HepG2 (cell line): Measurements from ENCODE around the gene GRHL1. TPM values are rescaled to one million over a fixed set of nuclear protein-coding genes. Genes with fewer than 3 reads are reported as not detected.
A peak's percentile ranks its signal among the peaks of the same experiment; 100 is the strongest.

Source experiments
- ARNT ChIP-seq: fragments of 450-650 bp; IDR thresholded peaks from 2 replicates; pipeline ENCODE4 v1.6.1; 2017
- ATAD3A ChIP-seq: sonication (generic); formaldehyde crosslinking; IDR thresholded peaks from 2 replicates; pipeline ENCODE4 v1.4.0; 2020; ENCODE audit warnings: missing genetic modification reagents
- BRCA1 ChIP-seq: sonication (generic); formaldehyde crosslinking; IDR thresholded peaks from 2 replicates; pipeline ENCODE4 v1.4.0; 2020; ENCODE audit warnings: missing genetic modification reagents
- CCAR2 ChIP-seq: fragments of 200-400 bp; formaldehyde crosslinking; optimal IDR thresholded peaks from 2 replicates; pipeline ENCODE3; 2018; ENCODE audit warnings: low read depth, mild to moderate bottlenecking, low read length, moderate library complexity
- CENPX ChIP-seq: sonication (generic); formaldehyde crosslinking; IDR thresholded peaks from 2 replicates; pipeline ENCODE4 v1.9.0; 2021; ENCODE audit warnings: mild to moderate bottlenecking, missing genetic modification reagents, moderate library complexity
- FOXP1 ChIP-seq, 2 experiments: fragments of 450-650 bp in 1 of 2; IDR thresholded peaks; 2 replicates each; pipeline ENCODE4 v1.6.1; 2017 to 2018; ENCODE audit warnings: antibody characterized with exemption in 1 of 2
- LRRFIP1 ChIP-seq: sonication (generic); formaldehyde crosslinking; conservative IDR thresholded peaks from 2 replicates; pipeline ENCODE4 v1.4.0; 2020; ENCODE audit warnings: missing genetic modification reagents
- MIER3 ChIP-seq: IDR thresholded peaks from 2 replicates; pipeline ENCODE4 v1.6.1; 2016; ENCODE audit warnings: missing compliant biosample characterization, borderline replicate concordance
- NRL ChIP-seq: sonication (generic); formaldehyde crosslinking; IDR thresholded peaks from 2 replicates; pipeline ENCODE4 v1.5.0; 2020; ENCODE audit warnings: missing genetic modification reagents, mild to moderate bottlenecking, moderate library complexity, borderline replicate concordance
- PRDM15 ChIP-seq: sonication (generic); formaldehyde crosslinking; IDR thresholded peaks from 2 replicates; pipeline ENCODE4 v1.4.0; 2020; ENCODE audit warnings: missing genetic modification reagents
- RFX3 ChIP-seq: IDR thresholded peaks from 2 replicates; pipeline ENCODE4 v1.6.1; 2016; ENCODE audit warnings: missing biosample characterization, missing genetic modification reagents
- SALL1 ChIP-seq: sonication (generic); formaldehyde crosslinking; IDR thresholded peaks from 2 replicates; pipeline ENCODE4 v1.8.0; 2022; ENCODE audit warnings: mild to moderate bottlenecking, missing genetic modification reagents
- SMC3 ChIP-seq: IDR thresholded peaks from 2 replicates; pipeline ENCODE4 v1.6.1; 2011; ENCODE audit warnings: low read length, improper control_type of control experiment
- SMYD3 ChIP-seq: sonication (generic); formaldehyde crosslinking; IDR thresholded peaks from 2 replicates; pipeline ENCODE4 v1.8.1; 2023; ENCODE audit warnings: mild to moderate bottlenecking, missing genetic modification reagents
- SP4 ChIP-seq: sonication (generic); formaldehyde crosslinking; IDR thresholded peaks from 2 replicates; pipeline ENCODE4 v1.8.1; 2023; ENCODE audit warnings: mild to moderate bottlenecking, missing genetic modification reagents
- STAT5B ChIP-seq: sonication (generic); formaldehyde crosslinking; IDR thresholded peaks from 2 replicates; pipeline ENCODE4 v1.4.0; 2020; ENCODE audit warnings: missing genetic modification reagents
- ZNF18 ChIP-seq: sonication (generic); formaldehyde crosslinking; IDR thresholded peaks from 2 replicates; pipeline ENCODE4 v1.8.0; 2022; ENCODE audit warnings: mild to moderate bottlenecking, missing genetic modification reagents; ENCODE audit not compliant: insufficient replicate concordance
- ZNF329 ChIP-seq: sonication (generic); formaldehyde crosslinking; IDR thresholded peaks from 2 replicates; pipeline ENCODE4 v1.9.0; 2021; ENCODE audit warnings: low read depth, mild to moderate bottlenecking, missing genetic modification reagents
- ZNF335 ChIP-seq: sonication (generic); formaldehyde crosslinking; IDR thresholded peaks from 2 replicates; pipeline ENCODE4 v1.4.0; 2020; ENCODE audit warnings: missing genetic modification reagents
- ZNF414 ChIP-seq: sonication (generic); formaldehyde crosslinking; IDR thresholded peaks from 2 replicates; pipeline ENCODE4 v1.5.0; 2020; ENCODE audit warnings: missing genetic modification reagents
- ZNF619 ChIP-seq: sonication (generic); formaldehyde crosslinking; IDR thresholded peaks from 2 replicates; pipeline ENCODE4 v1.4.0; 2020; ENCODE audit warnings: mild to moderate bottlenecking, missing genetic modification reagents
- ZNF749 ChIP-seq: sonication (generic); formaldehyde crosslinking; IDR thresholded peaks from 2 replicates; pipeline ENCODE4 v1.8.0; 2022; ENCODE audit warnings: mild to moderate bottlenecking, missing genetic modification reagents, moderate library complexity, borderline replicate concordance
- ZNF780A ChIP-seq: sonication (generic); formaldehyde crosslinking; IDR thresholded peaks from 2 replicates; pipeline ENCODE4 v1.8.0; 2022; ENCODE audit warnings: mild to moderate bottlenecking, missing genetic modification reagents, moderate library complexity
- polyA plus RNA-seq, 8 experiments: library from polyadenylated mRNA; depleted of rRNA in 3 of 8; stranded (reverse) in 7 of 8; unstranded in 1 of 8; fragments of >200 nt; fragmentation: Illumina TruSeq in 4 of 8; extraction: Trizol in 4 of 8; gene quantifications; 2 replicates each; pipeline versions ENCODE4 v1.2.1 to v1.2.3, GENCODE V29; 2011 to 2016; ENCODE audit warnings: low read depth in 4 of 8, missing spikeins in 1 of 8, mixed read lengths in 1 of 8; ENCODE audit not compliant: insufficient read depth in 1 of 8
- total RNA-seq, 5 experiments: library from RNA; depleted of rRNA; stranded (reverse); fragments of >200 nt; fragmentation: Illumina TruSeq; extraction: Trizol; gene quantifications; 2 replicates each; pipeline ENCODE4 v1.2.3, GENCODE V29; 2016; ENCODE audit warnings: low read depth in 1 of 5

GRHL1 gene
- total and polyA plus RNA-seq, 2 of the 13 experiments (the other 11 are each of a cell fraction or from before 2014, with no cell fraction given), result 9.3 to 12.0 TPM

- TF ChIP-seq SALL1 (CRISPR knock-in tag), result peak; percentile 89
- TF ChIP-seq BRCA1, result peak; percentile 98
- peak; percentile 95 for TF ChIP-seq ZNF329
- TF ChIP-seq NRL (CRISPR knock-in tag), result peak; percentile 82; the same call in 1 of the 2 replicates
- 0 out of 2 replicates have a peak, but pooled peaks have one; percentile 48 for TF ChIP-seq ZNF780A (CRISPR knock-in tag)
- no peak for TF ChIP-seq RFX3
- TF ChIP-seq ARNT, result no peak
- no peak for TF ChIP-seq ZNF619 (CRISPR knock-in tag)
- no peak for TF ChIP-seq CENPX
- TF ChIP-seq SMC3, result no peak
- TF ChIP-seq ZNF18 (CRISPR knock-in tag), result peak; percentile 90
- TF ChIP-seq ZNF749 (CRISPR knock-in tag), result peak; percentile 94
- TF ChIP-seq CCAR2, result no peak
- TF ChIP-seq MIER3 (CRISPR knock-in tag), result no peak
- TF ChIP-seq SP4 (CRISPR knock-in tag), result peak; percentile 87
- peak; percentile 75; the same call in 1 of the 2 replicates for TF ChIP-seq STAT5B (CRISPR knock-in tag)
- peak; percentile 28; the same call in 1 of the 2 replicates for TF ChIP-seq ZNF414 (CRISPR knock-in tag)
- no peak for TF ChIP-seq ATAD3A (CRISPR knock-in tag)
- TF ChIP-seq PRDM15 (CRISPR knock-in tag), result peak; percentile 78
- TF ChIP-seq SMYD3 (CRISPR knock-in tag), result no peak
- TF ChIP-seq FOXP1 (IDR thresholded peaks at IDR 0.05), result no peak
- TF ChIP-seq FOXP1 (CRISPR knock-in tag; IDR thresholded peaks at IDR 0.05), result no peak
- no peak for TF ChIP-seq ZNF335 (CRISPR knock-in tag)
- no peak for TF ChIP-seq LRRFIP1 (CRISPR knock-in tag)
Observed at GRCh38 chr2:10043256-10043905, 91.9 kb downstream of the GRHL1 start, which contains the start of gene KLF11 (continued).
